HUES6 (cell line): ENCODE measurements around the gene FAM117B.

Source experiments
- H3K27ac ChIP-seq: 2 replicates; pipeline ENCODE4 v1.7.0; 2013; ENCODE audit warnings: low read depth, mild to moderate bottlenecking, low read length, inconsistent platforms
- H3K27me3 ChIP-seq: 2 replicates; pipeline ENCODE4 v1.6.1; 2013; ENCODE audit warnings: low read length; ENCODE audit not compliant: control insufficient read depth, insufficient read depth
- H3K36me3 ChIP-seq: 2 replicates; pipeline ENCODE4 v1.6.1; 2013; ENCODE audit warnings: low read length; ENCODE audit not compliant: control insufficient read depth, insufficient read depth
- H3K4me1 ChIP-seq: 2 replicates; pipeline ENCODE4 v1.6.1; 2013; ENCODE audit warnings: low read length; ENCODE audit not compliant: control insufficient read depth, insufficient read depth
- H3K4me3 ChIP-seq: 2 replicates; pipeline ENCODE4 v1.5.1; 2013; ENCODE audit warnings: low read depth, low read length
- H3K9ac ChIP-seq: one replicate; pipeline ENCODE4 v1.6.1; 2013; ENCODE audit warnings: mild to moderate bottlenecking, low read length
- H3K9me3 ChIP-seq: 2 replicates; pipeline ENCODE4 v1.6.1; 2013; ENCODE audit warnings: low read depth, low read length; ENCODE audit not compliant: control insufficient read depth, insufficient read depth

The FAM117B gene

DNA sequence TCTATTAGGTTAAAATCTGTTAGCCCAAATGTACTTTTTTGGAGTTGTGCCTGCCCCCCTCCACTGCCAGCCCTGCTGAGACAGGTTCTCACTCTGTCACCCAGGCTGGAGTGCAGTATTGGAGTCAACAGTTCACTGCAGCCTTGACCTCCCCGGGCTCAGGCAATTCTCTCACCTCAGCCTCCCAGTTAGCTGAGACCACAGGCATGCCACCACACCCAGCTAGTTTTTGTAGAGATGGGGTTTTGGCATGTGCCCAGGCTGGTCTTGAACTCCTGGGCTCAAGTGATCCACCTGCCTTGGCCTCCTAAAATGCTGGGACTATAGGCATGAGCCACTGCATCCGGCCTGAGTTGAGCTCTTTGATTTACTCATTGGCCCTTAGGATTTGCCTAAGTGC is 126.1 kb downstream of the FAM117B start:
- Histone ChIP-seq H3K27me3 (no peaks in the 10 kb centered on the region), H3K9ac (no peak overlapping the region), H3K27ac (no peak overlapping the region), H3K9me3 (no peaks in the 10 kb centered on the region), H3K36me3 (peaks cover 52% of the 10 kb centered on the region), H3K4me1 (no peaks in the 10 kb centered on the region), H3K4me3 (no peak overlapping the region)

GRCh38 chr2:202762556-202762955 is 127.8 kb downstream of the FAM117B start:
- Histone ChIP-seq H3K9me3 (no peaks in the 10 kb centered on the region), H3K36me3 (peaks cover 46% of the 10 kb centered on the region), H3K4me3 (no peak overlapping the region), H3K4me1 (no peaks in the 10 kb centered on the region), H3K27ac (no peak overlapping the region), H3K27me3 (no peaks in the 10 kb centered on the region), H3K9ac (no peak overlapping the region)

DNA sequence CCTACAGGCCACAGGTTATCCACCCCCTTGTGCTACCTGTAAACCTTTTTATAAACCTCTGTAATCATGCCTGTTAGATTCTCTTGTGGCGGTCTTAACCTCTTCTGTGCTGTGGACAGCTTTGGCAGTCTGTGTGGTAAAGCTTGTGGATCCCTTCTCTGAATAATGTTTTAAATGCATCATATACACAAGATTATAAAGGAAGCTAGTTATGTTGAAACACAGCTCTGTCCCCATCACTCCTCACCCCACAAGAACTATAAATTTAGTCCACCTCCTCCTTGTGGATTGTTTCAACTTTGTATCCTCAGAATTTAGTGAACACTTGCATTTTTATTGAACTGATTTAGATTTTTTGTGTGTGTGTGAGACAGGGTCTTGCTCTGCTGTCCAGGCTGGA is 129.1 kb downstream of the FAM117B start:
- no peak overlapping the region for H3K27ac ChIP-seq

GRCh38 chr2:202764991-202765390 is 130.2 kb downstream of the FAM117B start:
- Histone ChIP-seq H3K27me3 (no peaks in the 10 kb centered on the region), H3K27ac (no peak overlapping the region), H3K4me3 (no peak overlapping the region), H3K9ac (no peak overlapping the region), H3K4me1 (peaks cover 3% of the 10 kb centered on the region; the same call in 1 of the 2 replicates), H3K9me3 (no peaks in the 10 kb centered on the region), H3K36me3 (peaks cover 27% of the 10 kb centered on the region)

More for the DNA sequence above, 129.1 kb downstream of the FAM117B start:
- Histone ChIP-seq H3K9me3 (no peaks in the 10 kb centered on the region), H3K36me3 (peaks cover 35% of the 10 kb centered on the region), H3K27me3 (no peaks in the 10 kb centered on the region), H3K4me1 (no peaks in the 10 kb centered on the region; the same call in 1 of the 2 replicates), H3K4me3 (no peak overlapping the region), H3K9ac (no peak overlapping the region)

DNA sequence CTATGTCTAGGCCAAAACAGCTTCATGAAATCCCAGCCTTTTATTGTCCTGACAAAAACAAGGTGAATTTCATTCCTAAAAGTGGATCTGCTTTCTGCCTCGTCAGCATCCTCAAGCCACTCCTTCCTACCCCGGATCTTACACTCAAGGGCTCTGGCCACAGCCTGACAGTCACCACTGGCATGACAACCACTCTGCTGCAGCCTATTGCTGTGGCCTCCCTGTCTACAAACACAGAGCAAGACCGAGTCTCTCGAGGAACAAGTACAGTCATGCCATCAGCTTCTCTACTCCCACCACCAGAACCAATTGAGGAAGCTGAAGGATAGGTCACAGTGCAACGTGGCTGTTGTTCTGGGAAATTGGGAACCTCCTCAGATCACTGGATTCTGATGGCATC is 130.7 kb downstream of the FAM117B start:
- peaks cover 22% of the 10 kb centered on the region for H3K36me3 ChIP-seq
- no peak overlapping the region for H3K9ac ChIP-seq
- H3K27me3 ChIP-seq, result no peaks in the 10 kb centered on the region
- H3K9me3 ChIP-seq, result no peaks in the 10 kb centered on the region
- H3K4me3 ChIP-seq, result no peak overlapping the region
- no peak overlapping the region for H3K27ac ChIP-seq
- H3K4me1 ChIP-seq, result peaks cover 3% of the 10 kb centered on the region; the same call in 1 of the 2 replicates

DNA sequence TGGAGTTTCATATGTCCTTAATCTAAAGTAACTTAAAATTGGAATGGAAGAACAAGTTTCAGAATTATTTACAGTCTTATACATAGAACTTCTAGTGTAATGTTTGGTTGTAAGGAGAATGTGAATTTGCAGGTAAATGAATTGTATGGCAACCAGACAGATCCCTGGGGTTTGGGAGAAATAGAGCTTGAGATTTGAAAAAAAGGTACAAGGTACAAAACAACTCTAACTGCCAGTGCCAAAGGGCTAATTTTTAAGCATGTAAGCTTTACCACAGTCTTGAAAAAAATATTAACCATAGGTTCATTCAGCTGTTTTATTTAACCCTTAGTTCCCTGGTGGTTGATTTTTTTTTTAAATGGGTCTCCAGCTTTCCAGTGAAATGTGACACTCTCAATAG is 133.5 kb downstream of the FAM117B start:
- H3K9ac ChIP-seq, result no peak overlapping the region
- peaks cover 3% of the 10 kb centered on the region; the same call in 1 of the 2 replicates for H3K4me1 ChIP-seq
- no peaks in the 10 kb centered on the region for H3K9me3 ChIP-seq
- no peaks in the 10 kb centered on the region for H3K27me3 ChIP-seq
- peaks cover 11% of the 10 kb centered on the region for H3K36me3 ChIP-seq
- no peak overlapping the region for H3K4me3 ChIP-seq
- no peak overlapping the region for H3K27ac ChIP-seq

DNA sequence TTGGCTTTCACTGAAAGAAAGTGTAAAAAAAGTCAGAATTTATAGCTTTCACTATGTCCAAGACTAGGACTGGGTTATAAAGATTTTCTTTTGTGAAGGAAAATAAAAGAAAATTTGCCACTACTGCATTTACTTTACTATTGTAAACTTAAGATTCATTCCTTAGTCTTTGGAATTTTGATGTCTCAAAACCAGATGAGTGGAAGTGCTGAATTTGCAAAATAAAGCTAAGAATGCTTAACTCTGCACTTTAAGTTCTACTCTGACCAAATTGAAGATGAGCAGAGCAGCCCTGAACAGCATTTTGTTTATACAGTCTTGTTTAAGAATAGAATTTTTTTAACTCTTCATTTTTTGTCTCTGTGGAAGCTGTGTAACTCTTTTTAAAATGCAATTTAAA is 134.4 kb downstream of the FAM117B start:
- H3K9me3 ChIP-seq, result no peaks in the 10 kb centered on the region
- peaks cover 11% of the 10 kb centered on the region for H3K36me3 ChIP-seq
- H3K4me3 ChIP-seq, result no peak overlapping the region
- peaks cover 3% of the 10 kb centered on the region; the same call in 1 of the 2 replicates for H3K4me1 ChIP-seq
- H3K9ac ChIP-seq, result no peak overlapping the region
- H3K27me3 ChIP-seq, result no peaks in the 10 kb centered on the region
- H3K27ac ChIP-seq, result no peak overlapping the region

- no peak overlapping the region for H3K27ac ChIP-seq
- no peaks in the 10 kb centered on the region for H3K27me3 ChIP-seq
- H3K4me1 ChIP-seq, result peaks cover 3% of the 10 kb centered on the region; the same call in 1 of the 2 replicates
- H3K36me3 ChIP-seq, result peaks cover 9% of the 10 kb centered on the region; the same call in 1 of the 2 replicates
- H3K9ac ChIP-seq, result no peak overlapping the region
- H3K4me3 ChIP-seq, result no peak overlapping the region
- no peaks in the 10 kb centered on the region for H3K9me3 ChIP-seq
Measured at GRCh38 chr2:202771336-202771735, 136.6 kb downstream of the FAM117B start.

- no peaks in the 10 kb centered on the region for H3K27me3 ChIP-seq
- H3K27ac ChIP-seq, result no peak overlapping the region
- H3K9ac ChIP-seq, result no peak overlapping the region
- H3K4me3 ChIP-seq, result no peak overlapping the region
- H3K9me3 ChIP-seq, result no peaks in the 10 kb centered on the region
- peaks cover 3% of the 10 kb centered on the region; the same call in 1 of the 2 replicates for H3K4me1 ChIP-seq
- peaks cover 9% of the 10 kb centered on the region; the same call in 1 of the 2 replicates for H3K36me3 ChIP-seq
Measured at GRCh38 chr2:202771741-202772460, 137.1 kb downstream of the FAM117B start.

GRCh38 chr2:202773301-202773973 is 138.7 kb downstream of the FAM117B start:
- H3K9me3 ChIP-seq, result no peaks in the 10 kb centered on the region
- H3K4me1 ChIP-seq, result peaks cover 3% of the 10 kb centered on the region; the same call in 1 of the 2 replicates
- H3K27ac ChIP-seq, result no peak overlapping the region
- H3K4me3 ChIP-seq, result no peak overlapping the region
- H3K9ac ChIP-seq, result no peak overlapping the region
- H3K36me3 ChIP-seq, result peaks cover 14% of the 10 kb centered on the region; the same call in 1 of the 2 replicates
- H3K27me3 ChIP-seq, result no peaks in the 10 kb centered on the region

- Histone ChIP-seq H3K4me3 (no peak overlapping the region), H3K9me3 (no peaks in the 10 kb centered on the region), H3K27ac (0 out of 2 replicates have a peak overlapping the region, but pooled peaks have one; percentile 15), H3K4me1 (peaks cover 1% of the 10 kb centered on the region; the same call in 1 of the 2 replicates), H3K27me3 (no peaks in the 10 kb centered on the region), H3K36me3 (peaks cover 15% of the 10 kb centered on the region; the same call in 1 of the 2 replicates), H3K9ac (no peak overlapping the region)
Measured at GRCh38 chr2:202774104-202774503, 139.3 kb downstream of the FAM117B start.
